ENCODE measurements around the gene KIF14. TPM values are rescaled to one million over a fixed set of nuclear protein-coding genes. Genes with fewer than 3 reads are reported as not detected.

KIF14 gene
- total and polyA plus RNA-seq, 2 of the 13 experiments (the other 11 are each of a cell fraction or from before 2014, with no cell fraction given): 3.3 to 11.2 TPM

- ATAC-seq: no peak
- in situ Hi-C loops (cut with HindIII; ENCODE audit: extremely low pct_ligation_motif_present, low pct_unique_long_range_greater_than_20kb): no loop called here
- intact Hi-C loops (cut with micrococcal nuclease; ENCODE audit: unreplicated experiment): no loop called here
- Histone ChIP-seq H3K4me2 (ENCODE audit: low read depth, low read length) (no peak overlapping the region), H3K4me3 (replicated peaks in 1 of 3; ENCODE audit: insufficient read depth in 1 of 3, low read depth in 2 of 3, low read length in 3 of 3) (no peak overlapping the region), H3K9me3 (ENCODE audit: low read length) (no peaks in the 10 kb centered on the region), H3K9ac (ENCODE audit: insufficient read depth, low read depth, low read length) (no peak overlapping the region), H2AFZ (ENCODE audit: low read length) (no peak overlapping the region), H3K27me3 (ENCODE audit: control insufficient read depth in 1 of 2, insufficient read depth in 2 of 2, low read length in 2 of 2) (no peaks in the 10 kb centered on the region), H4K20me1 (ENCODE audit: insufficient read depth, low read length) (no peaks in the 10 kb centered on the region), H3K79me2 (ENCODE audit: insufficient read depth, low read length) (no peaks in the 10 kb centered on the region), H3K36me3 (replicated peaks in 1 of 2; ENCODE audit: control insufficient read depth in 1 of 2, insufficient read depth in 2 of 2, low read length in 2 of 2) (peaks cover 1 to 14% of the 10 kb centered on the region in 2 experiments; a peak in 2 of 5 replicates), H3K27ac (ENCODE audit: extremely low read length, insufficient read depth, low read length) (no peak overlapping the region), H3K4me1 (ENCODE audit: insufficient read depth, low read length) (no peaks in the 10 kb centered on the region)
- TF ChIP-seq MAFK (conservative IDR thresholded peaks at IDR 0.05 in 1 of 2, IDR thresholded peaks at IDR 0.05 in 1 of 2; ENCODE audit: low read length in 2 of 2) (0 out of 4 replicates have a peak, but pooled peaks of 1 of the 2 experiments have one; percentile 32), ZNF607 (CRISPR knock-in tag; IDR thresholded peaks at IDR 0.05; ENCODE audit: borderline replicate concordance) (no peak), ZBTB7A (CRISPR knock-in tag; IDR thresholded peaks at IDR 0.05) (no peak), CENPX (CRISPR knock-in tag; IDR thresholded peaks at IDR 0.05) (no peak), ZNF552 (CRISPR knock-in tag; IDR thresholded peaks at IDR 0.05; ENCODE audit: borderline replicate concordance) (no peak), NR2F6 (IDR thresholded peaks at IDR 0.05) (no peak), NR2F6 (CRISPR knock-in tag; IDR thresholded peaks at IDR 0.05) (no peak), GABPA (IDR thresholded peaks at IDR 0.05; ENCODE audit: low read depth, low read length) (no peak), GABPA (CRISPR knock-in tag; IDR thresholded peaks at IDR 0.05; ENCODE audit: low read depth) (no peak), MAFF (IDR thresholded peaks at IDR 0.05; ENCODE audit: low read depth, low read length) (peak; percentile 22; the same call in 1 of the 2 replicates)
- BruUV-seq (replicated peaks): no TSS peak
- FAIRE-seq: no peak
- no peak for DNase-seq (ENCODE audit: low spot score)
- ChIA-PET POLR2A (no interaction called here), CTCF (ENCODE audit: low intra/inter-chr PET ratio, low total read pairs) (no interaction called here)
These were observed 23.5 kb upstream of the KIF14 start for GRCh38 chr1:200644021-200644420.

- ATAC-seq: no peak
- CTCF ChIA-PET (ENCODE audit: low intra/inter-chr PET ratio, low total read pairs): no interaction called here
These were observed 21.9 kb upstream of the KIF14 start for GRCh38 chr1:200642481-200642880.

More at GRCh38 chr1:200642481-200642880, 21.9 kb upstream of the KIF14 start:
- 98% methylated on average over 6 of the region's 6 CpGs for WGBS (ENCODE audit: low lambda C conversion rate)
- FAIRE-seq: no peak
- H3K9me3 ChIP-seq (ENCODE audit: low read length): no peaks in the 10 kb centered on the region
- BruUV-seq (replicated peaks): no TSS peak
- no peaks in the 10 kb centered on the region for H3K27me3 ChIP-seq (ENCODE audit: control insufficient read depth in 1 of 2, insufficient read depth in 2 of 2, low read length in 2 of 2)
- H4K20me1 ChIP-seq (ENCODE audit: insufficient read depth, low read length): no peaks in the 10 kb centered on the region
- no peak overlapping the region for H3K4me2 ChIP-seq (ENCODE audit: low read depth, low read length)
- no peak overlapping the region for H3K4me3 ChIP-seq (replicated peaks in 1 of 3; ENCODE audit: insufficient read depth in 1 of 3, low read depth in 2 of 3, low read length in 3 of 3)
- H3K27ac ChIP-seq (ENCODE audit: extremely low read length, insufficient read depth, low read length): no peak overlapping the region
- no peak overlapping the region for H2AFZ ChIP-seq (ENCODE audit: low read length)
- TF ChIP-seq, protein P1, sequence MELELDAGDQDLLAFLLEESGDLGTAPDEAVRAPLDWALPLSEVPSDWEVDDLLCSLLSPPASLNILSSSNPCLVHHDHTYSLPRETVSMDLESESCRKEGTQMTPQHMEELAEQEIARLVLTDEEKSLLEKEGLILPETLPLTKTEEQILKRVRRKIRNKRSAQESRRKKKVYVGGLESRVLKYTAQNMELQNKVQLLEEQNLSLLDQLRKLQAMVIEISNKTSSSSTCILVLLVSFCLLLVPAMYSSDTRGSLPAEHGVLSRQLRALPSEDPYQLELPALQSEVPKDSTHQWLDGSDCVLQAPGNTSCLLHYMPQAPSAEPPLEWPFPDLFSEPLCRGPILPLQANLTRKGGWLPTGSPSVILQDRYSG (CRISPR knock-in tag; IDR thresholded peaks at IDR 0.05): no peak
- TF ChIP-seq ZNF549 (CRISPR knock-in tag; IDR thresholded peaks at IDR 0.05) (no peak), EEA1 (CRISPR knock-in tag; IDR thresholded peaks at IDR 0.05; ENCODE audit: borderline replicate concordance) (no peak), PLRG1 (conservative IDR thresholded peaks at IDR 0.05) (no peak)
- TF ChIP-seq, protein P2, sequence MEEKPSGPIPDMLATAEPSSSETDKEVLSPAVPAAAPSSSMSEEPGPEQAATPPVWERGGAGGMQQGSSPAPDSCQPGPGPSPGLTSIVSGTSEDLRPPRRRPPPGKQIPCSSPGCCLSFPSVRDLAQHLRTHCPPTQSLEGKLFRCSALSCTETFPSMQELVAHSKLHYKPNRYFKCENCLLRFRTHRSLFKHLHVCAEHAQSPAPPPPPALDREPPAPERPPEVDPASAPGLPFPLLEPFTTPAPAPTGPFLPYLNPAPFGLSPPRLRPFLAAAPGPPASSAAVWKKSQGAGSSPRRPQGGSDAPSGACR (CRISPR knock-in tag; IDR thresholded peaks at IDR 0.05): no peak
- no peak overlapping the region for H3K9ac ChIP-seq (ENCODE audit: insufficient read depth, low read depth, low read length)
- intact Hi-C loops (cut with micrococcal nuclease; ENCODE audit: unreplicated experiment) (no loop called here), in situ Hi-C loops (cut with HindIII; ENCODE audit: extremely low pct_ligation_motif_present, low pct_unique_long_range_greater_than_20kb) (no loop called here)
- H3K4me1 ChIP-seq (ENCODE audit: insufficient read depth, low read length): no peaks in the 10 kb centered on the region
- POLR2A ChIA-PET: no interaction called here
- H3K36me3 ChIP-seq (replicated peaks in 1 of 2; ENCODE audit: control insufficient read depth in 1 of 2, insufficient read depth in 2 of 2, low read length in 2 of 2): peaks cover 1 to 6% of the 10 kb centered on the region in 2 experiments; a peak in 2 of 5 replicates
- no peaks in the 10 kb centered on the region for H3K79me2 ChIP-seq (ENCODE audit: insufficient read depth, low read length)
- no peak for DNase-seq (ENCODE audit: low spot score)
